Tibial artery (tissue), 4 donors: ENCODE data around the gene DPEP2NB.
A peak's percentile ranks its signal among the peaks of the same experiment; 100 is the strongest.

Experiments
- DNase-seq, 2 donors: peaks; one replicate each; pipeline ENCODE4 v3.0.0-alpha.2; 2019
- H3K27ac ChIP-seq, 2 donors: fragments of 200-600 bp; sonication (generic) in 1 of 2; 1 replicate in 1 of 2; 2 replicates in 1 of 2; pipeline ENCODE4 v1.5.1; 2018 to 2019; ENCODE audit warnings: mild to moderate bottlenecking in 1 of 2
- H3K27me3 ChIP-seq, 2 donors: fragments of 200-600 bp; sonication (generic) in 1 of 2; one replicate each; pipeline versions ENCODE4 v1.5.1 to v1.6.0; 2016 to 2019
- H3K36me3 ChIP-seq, 3 donors: fragments of 200-600 bp; sonication (generic) in 2 of 3; one replicate each; pipeline ENCODE4 v1.5.1; 2016 to 2019; ENCODE audit warnings: mild to moderate bottlenecking in 2 of 3
- H3K4me1 ChIP-seq, 4 donors: fragments of 200-600 bp; sonication (generic) in 2 of 4; 1 replicate in 3 of 4; 2 replicates in 1 of 4; pipeline ENCODE4 v1.5.1; 2016 to 2019
- H3K4me3 ChIP-seq, 2 donors: fragments of 200-600 bp; sonication (generic) in 1 of 2; 1 replicate in 1 of 2; 2 replicates in 1 of 2; pipeline ENCODE4 v1.5.1; 2018 to 2019; ENCODE audit warnings: mild to moderate bottlenecking in 2 of 2
- H3K9me3 ChIP-seq, 3 donors: fragments of 200-600 bp; sonication (generic) in 1 of 3; one replicate each; pipeline ENCODE4 v1.5.1; 2016 to 2019
- CTCF ChIP-seq, 2 experiments: fragments of 200-600 bp in 1 of 2; fragments of 450-650 bp in 1 of 2; IDR thresholded peaks; one replicate each; pipeline ENCODE4 v1.5.1; 2017 to 2019; ENCODE audit warnings: antibody characterized with exemption in 2 of 2, mild to moderate bottlenecking in 1 of 2, moderate library complexity in 1 of 2
- intact Hi-C: fragments of 100-400 bp; cut with DNase I; formaldehyde crosslinking; loops from one replicate; pipeline ENCODE4 v1.15.0; 2023; ENCODE audit warnings: low total_unique reads

The DPEP2NB gene

GRCh38 chr16:67968400-67969253 lies 47.1 kb downstream of the DPEP2NB start, which contains the start of gene SLC12A4:
Gene SLC12A4, minus strand, starts transcription at chr16:67968637. Its CDS starts 84 bp downstream, at chr16:67968553.
- Histone ChIP-seq H3K9me3 (no peaks in the 10 kb centered on the region), H3K4me1 (peaks cover 0 to 46% (median 40%) of the 10 kb centered on the region in 4 donors), H3K27ac (peak within 1 kb of the TSS; percentile 95 to 96), H3K36me3 (peaks cover 0 to 1% (median 0%) of the 10 kb centered on the region in 3 donors), H3K27me3 (no peaks in the 10 kb centered on the region), H3K4me3 (peak within 1 kb of the TSS; percentile 93 to 98)
- no peak for TF ChIP-seq CTCF (IDR thresholded peaks at IDR 0.05)
- intact Hi-C loops, result no loop called here
- peak; percentile 84 to 94 for DNase-seq

GRCh38 chr16:67967958-67968399 lies 47.7 kb downstream of the DPEP2NB start:
- H3K9me3 ChIP-seq, result no peaks in the 10 kb centered on the region
- DNase-seq, result no peak
- peak overlapping the region; percentile 93 to 98 for H3K4me3 ChIP-seq
- no peak for TF ChIP-seq CTCF (IDR thresholded peaks at IDR 0.05)
- H3K4me1 ChIP-seq, result peaks cover 0 to 51% (median 46%) of the 10 kb centered on the region in 4 donors
- peaks cover 0 to 8% (median 4%) of the 10 kb centered on the region in 3 donors for H3K36me3 ChIP-seq
- intact Hi-C loops, result no loop called here
- H3K27me3 ChIP-seq, result no peaks in the 10 kb centered on the region
- peak overlapping the region; percentile 95 to 96 for H3K27ac ChIP-seq

- no peak for DNase-seq
- H3K27me3 ChIP-seq, result no peaks in the 10 kb centered on the region
- TF ChIP-seq CTCF (IDR thresholded peaks at IDR 0.05), result no peak
- peak overlapping the region; percentile 95 to 96 for H3K27ac ChIP-seq
- H3K9me3 ChIP-seq, result no peaks in the 10 kb centered on the region
- H3K36me3 ChIP-seq, result peaks cover 5 to 14% (median 10%) of the 10 kb centered on the region in 3 donors
- H3K4me1 ChIP-seq, result peaks cover 0 to 55% (median 49%) of the 10 kb centered on the region in 4 donors
- peak overlapping the region; percentile 93 to 98 for H3K4me3 ChIP-seq
- intact Hi-C loops, result no loop called here
Measured at GRCh38 chr16:67967183-67967957, 48.3 kb downstream of the DPEP2NB start.

GRCh38 chr16:67966549-67967182 lies 49.0 kb downstream of the DPEP2NB start:
- H3K4me1 ChIP-seq, result peaks cover 0 to 62% (median 54%) of the 10 kb centered on the region in 4 donors
- no peak for TF ChIP-seq CTCF (IDR thresholded peaks at IDR 0.05)
- intact Hi-C loops, result no loop called here

More at GRCh38 chr16:67966549-67967182, 49.0 kb downstream of the DPEP2NB start:
- DNase-seq, result peak in 1 of 2 donors; percentile 87
- no peaks in the 10 kb centered on the region for H3K9me3 ChIP-seq
- H3K27ac ChIP-seq, result peak overlapping the region; percentile 95 to 96
- H3K36me3 ChIP-seq, result peaks cover 12 to 21% (median 17%) of the 10 kb centered on the region in 3 donors
- H3K27me3 ChIP-seq, result no peaks in the 10 kb centered on the region
- peak overlapping the region; percentile 93 to 98 for H3K4me3 ChIP-seq
